Measurements from ENCODE around the gene PDK3. TPM values are rescaled to one million over a fixed set of nuclear protein-coding genes. Genes with fewer than 3 reads are reported as not detected.

The PDK3 gene
- total and polyA plus RNA-seq, 2 experiments from 2014 or later: 5.8 to 7.0 TPM

DNA sequence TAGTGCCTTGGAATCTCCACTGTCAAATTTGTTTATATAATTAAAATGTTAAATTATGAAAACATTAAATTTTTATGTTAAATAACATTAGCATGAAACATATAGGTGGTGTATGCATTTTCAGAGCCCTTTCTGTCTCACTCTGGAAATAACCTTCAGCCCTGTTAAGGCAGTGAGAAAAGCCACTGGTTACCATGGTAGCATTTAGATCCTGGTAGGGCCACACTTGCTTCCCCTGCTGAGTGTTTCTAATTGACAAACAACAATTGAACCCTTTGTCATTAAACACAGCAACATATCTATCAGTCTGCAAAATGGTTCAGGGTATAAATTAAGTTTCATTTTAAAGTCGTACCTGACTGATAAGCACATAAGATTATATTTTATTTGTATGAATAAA is 63.5 kb downstream of the PDK3 start:
- TF ChIP-seq EZH2phosphoT487 (IDR thresholded peaks at IDR 0.05; ENCODE audit: insufficient read depth, low read depth): no peak
- TF ChIP-seq EZH2 (IDR thresholded peaks at IDR 0.05; ENCODE audit: insufficient read depth, poor library complexity, severe bottlenecking): no peak
- Histone ChIP-seq H3K27ac (no peak overlapping the region), H3F3A (ENCODE audit: insufficient read depth) (no peaks in the 10 kb centered on the region), H4K20me1 (ENCODE audit: insufficient read depth) (no peaks in the 10 kb centered on the region), H3K9ac (no peak overlapping the region), H3K79me2 (ENCODE audit: insufficient read depth) (no peaks in the 10 kb centered on the region), H3K9me3 (ENCODE audit: low read depth) (no peaks in the 10 kb centered on the region), H3K36me3 (ENCODE audit: low read depth) (no peaks in the 10 kb centered on the region), H3K4me2 (ENCODE audit: unreplicated experiment) (no peak overlapping the region), H2AFZ (no peak overlapping the region), H3K4me1 (ENCODE audit: insufficient read depth) (no peaks in the 10 kb centered on the region), H3K4me3 (no peak overlapping the region), H3K27me3 (replicated peaks; ENCODE audit: insufficient read depth) (no peaks in the 10 kb centered on the region), H3K9me2 (ENCODE audit: insufficient read depth) (no peaks in the 10 kb centered on the region)
- no peak for DNase-seq
- 92 to 100% methylated on average over 1 of the region's 1 CpG for WGBS, 2 experiments (ENCODE audit: low coverage in 1 of 2, low lambda C conversion rate in 2 of 2, missing lambda C conversion rate in 2 of 2)
- in situ Hi-C loops (cut with MboI): no loop called here

DNA sequence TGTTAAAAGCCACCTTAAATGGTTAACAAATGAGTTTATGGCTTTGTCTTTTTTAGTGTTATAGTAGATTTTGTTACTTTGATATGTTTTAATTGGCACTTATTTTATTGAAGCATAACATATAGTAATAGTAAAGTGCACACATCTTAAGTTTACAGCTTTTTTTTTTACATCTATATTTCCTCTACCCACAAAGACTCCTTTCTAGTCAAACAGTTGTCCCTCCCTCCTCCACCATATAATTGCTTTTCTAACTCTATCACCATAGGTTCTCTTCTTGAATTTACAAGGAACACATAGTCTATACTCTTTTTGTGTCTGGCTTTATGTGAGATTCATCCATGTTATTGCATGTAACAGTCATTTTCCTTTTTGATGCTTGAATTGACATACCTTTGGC is 71.5 kb downstream of the PDK3 start:
- Histone ChIP-seq H3K9me3 (ENCODE audit: low read depth) (no peaks in the 10 kb centered on the region), H3K27me3 (replicated peaks; ENCODE audit: insufficient read depth) (no peaks in the 10 kb centered on the region), H3K79me2 (ENCODE audit: insufficient read depth) (no peaks in the 10 kb centered on the region), H3K4me1 (ENCODE audit: insufficient read depth) (no peaks in the 10 kb centered on the region), H3K27ac (no peak overlapping the region), H3K36me3 (ENCODE audit: low read depth) (no peaks in the 10 kb centered on the region), H3K4me2 (ENCODE audit: unreplicated experiment) (no peak overlapping the region), H3K4me3 (no peak overlapping the region), H2AFZ (no peak overlapping the region), H3K9ac (no peak overlapping the region), H3F3A (ENCODE audit: insufficient read depth) (no peaks in the 10 kb centered on the region), H3K9me2 (ENCODE audit: insufficient read depth) (no peaks in the 10 kb centered on the region), H4K20me1 (ENCODE audit: insufficient read depth) (no peaks in the 10 kb centered on the region)
- in situ Hi-C loops (cut with MboI): no loop called here
- TF ChIP-seq EZH2phosphoT487 (IDR thresholded peaks at IDR 0.05; ENCODE audit: insufficient read depth, low read depth) (no peak), EZH2 (IDR thresholded peaks at IDR 0.05; ENCODE audit: insufficient read depth, poor library complexity, severe bottlenecking) (no peak)
- no peak for DNase-seq

DNA sequence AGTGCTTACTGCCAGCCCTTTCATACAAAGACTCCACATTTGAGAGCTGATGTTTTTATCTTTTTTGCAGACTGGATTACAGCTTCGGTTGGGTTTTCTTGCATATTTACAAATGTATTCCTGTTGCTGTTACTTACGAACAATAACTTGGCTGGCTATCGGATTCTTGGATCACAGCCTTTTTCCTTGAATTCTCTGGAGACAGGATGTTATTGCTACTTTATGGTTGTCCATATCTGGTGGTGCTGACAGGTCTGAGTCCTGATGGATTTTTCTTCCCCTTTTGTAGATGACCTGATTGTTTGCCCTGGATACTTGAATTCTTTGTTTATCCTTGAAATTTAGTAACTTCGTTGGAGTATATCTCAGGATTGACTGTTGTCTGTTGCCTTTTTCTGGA is 77.7 kb downstream of the PDK3 start:
- Histone ChIP-seq H3K9me2 (ENCODE audit: insufficient read depth) (no peaks in the 10 kb centered on the region), H3K4me3 (no peak overlapping the region), H3K4me1 (ENCODE audit: insufficient read depth) (no peaks in the 10 kb centered on the region), H4K20me1 (ENCODE audit: insufficient read depth) (no peaks in the 10 kb centered on the region), H3K9me3 (ENCODE audit: low read depth) (no peaks in the 10 kb centered on the region), H3K4me2 (ENCODE audit: unreplicated experiment) (no peak overlapping the region), H3K9ac (no peak overlapping the region), H3F3A (ENCODE audit: insufficient read depth) (no peaks in the 10 kb centered on the region), H3K27ac (no peak overlapping the region), H3K27me3 (replicated peaks; ENCODE audit: insufficient read depth) (no peaks in the 10 kb centered on the region), H3K79me2 (ENCODE audit: insufficient read depth) (no peaks in the 10 kb centered on the region), H3K36me3 (ENCODE audit: low read depth) (no peaks in the 10 kb centered on the region), H2AFZ (no peak overlapping the region)
- in situ Hi-C loops (cut with MboI): no loop called here
- TF ChIP-seq EZH2 (IDR thresholded peaks at IDR 0.05; ENCODE audit: insufficient read depth, poor library complexity, severe bottlenecking): no peak
- TF ChIP-seq EZH2phosphoT487 (IDR thresholded peaks at IDR 0.05; ENCODE audit: insufficient read depth, low read depth): no peak
- 70 to 73% methylated on average over 4 of the region's 4 CpGs for WGBS, 2 experiments (ENCODE audit: low coverage in 1 of 2, low lambda C conversion rate in 2 of 2, missing lambda C conversion rate in 2 of 2)
- DNase-seq: no peak

DNA sequence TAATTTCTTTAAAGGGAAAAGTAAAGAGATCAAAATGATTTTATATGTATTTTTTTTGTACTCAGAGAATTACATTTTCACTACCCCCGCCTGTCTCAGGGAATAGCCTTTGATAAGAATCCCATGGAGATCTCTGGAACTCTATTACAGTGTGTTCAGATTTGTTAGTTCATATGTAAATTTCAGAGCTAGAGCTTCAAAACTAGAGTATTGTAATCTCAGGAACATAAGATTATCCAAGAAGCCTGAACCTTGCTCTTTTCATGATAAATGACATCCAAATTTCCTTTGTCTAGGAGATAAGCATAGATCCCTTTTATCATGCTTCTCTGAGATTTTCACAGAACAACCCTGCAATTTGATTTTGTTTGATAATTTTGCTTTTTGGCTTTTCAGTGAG is 82.9 kb downstream of the PDK3 start:
- WGBS, 2 experiments (ENCODE audit: low coverage in 1 of 2, low lambda C conversion rate in 2 of 2, missing lambda C conversion rate in 2 of 2): 83 to 86% methylated on average over 1 of the region's 1 CpG
- no peak for DNase-seq
- in situ Hi-C loops (cut with MboI): no loop called here
- no peaks in the 10 kb centered on the region for H3K27me3 ChIP-seq (replicated peaks; ENCODE audit: insufficient read depth)
- no peak for TF ChIP-seq EZH2 (IDR thresholded peaks at IDR 0.05; ENCODE audit: insufficient read depth, poor library complexity, severe bottlenecking)
- TF ChIP-seq EZH2phosphoT487 (IDR thresholded peaks at IDR 0.05; ENCODE audit: insufficient read depth, low read depth): no peak
- H3K9me2 ChIP-seq (ENCODE audit: insufficient read depth): no peaks in the 10 kb centered on the region
- no peaks in the 10 kb centered on the region for H3K79me2 ChIP-seq (ENCODE audit: insufficient read depth)
- H3K4me2 ChIP-seq (ENCODE audit: unreplicated experiment): no peak overlapping the region
- no peak overlapping the region for H3K4me3 ChIP-seq
- no peaks in the 10 kb centered on the region for H3K36me3 ChIP-seq (ENCODE audit: low read depth)
- no peak overlapping the region for H2AFZ ChIP-seq
- H4K20me1 ChIP-seq (ENCODE audit: insufficient read depth): no peaks in the 10 kb centered on the region
- no peaks in the 10 kb centered on the region for H3K9me3 ChIP-seq (ENCODE audit: low read depth)
- no peak overlapping the region for H3K27ac ChIP-seq
- H3K9ac ChIP-seq: no peak overlapping the region
- H3F3A ChIP-seq (ENCODE audit: insufficient read depth): no peaks in the 10 kb centered on the region
- H3K4me1 ChIP-seq (ENCODE audit: insufficient read depth): no peaks in the 10 kb centered on the region

DNA sequence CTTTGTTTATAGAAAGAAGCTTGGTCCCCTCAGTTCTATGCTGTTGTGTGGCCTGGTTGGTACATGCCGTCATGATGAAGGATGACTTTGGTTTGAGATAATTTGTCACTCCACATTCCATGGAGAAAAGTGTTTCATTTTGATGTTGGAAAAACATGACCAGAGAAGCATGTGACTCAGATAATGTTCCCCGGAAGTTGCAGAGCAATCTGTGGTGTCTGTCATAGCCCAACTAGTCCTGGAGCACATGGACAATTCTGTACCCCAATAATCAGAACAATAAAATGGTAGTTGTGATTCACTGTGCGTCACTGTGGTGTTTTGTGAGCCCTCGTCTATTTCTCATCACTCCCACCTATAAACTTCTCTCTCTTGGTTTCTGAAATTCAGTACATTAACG is 85.1 kb downstream of the PDK3 start:
- no peak for TF ChIP-seq EZH2 (IDR thresholded peaks at IDR 0.05; ENCODE audit: insufficient read depth, poor library complexity, severe bottlenecking)
- no peak for TF ChIP-seq EZH2phosphoT487 (IDR thresholded peaks at IDR 0.05; ENCODE audit: insufficient read depth, low read depth)
- no peaks in the 10 kb centered on the region for H3K79me2 ChIP-seq (ENCODE audit: insufficient read depth)
- H3K9ac ChIP-seq: no peak overlapping the region
- no peak overlapping the region for H3K4me3 ChIP-seq
- no peaks in the 10 kb centered on the region for H3F3A ChIP-seq (ENCODE audit: insufficient read depth)
- no peaks in the 10 kb centered on the region for H3K9me2 ChIP-seq (ENCODE audit: insufficient read depth)
- H3K4me2 ChIP-seq (ENCODE audit: unreplicated experiment): no peak overlapping the region
- H3K27me3 ChIP-seq (replicated peaks; ENCODE audit: insufficient read depth): no peaks in the 10 kb centered on the region
- H3K9me3 ChIP-seq (ENCODE audit: low read depth): no peaks in the 10 kb centered on the region
- no peaks in the 10 kb centered on the region for H4K20me1 ChIP-seq (ENCODE audit: insufficient read depth)
- in situ Hi-C loops (cut with MboI): no loop called here
- 85% methylated on average over 4 to 5 of the region's 5 CpGs for WGBS, 2 experiments (ENCODE audit: low coverage in 1 of 2, low lambda C conversion rate in 2 of 2, missing lambda C conversion rate in 2 of 2)
- no peak overlapping the region for H2AFZ ChIP-seq
- no peaks in the 10 kb centered on the region for H3K4me1 ChIP-seq (ENCODE audit: insufficient read depth)
- H3K27ac ChIP-seq: no peak overlapping the region
- no peaks in the 10 kb centered on the region for H3K36me3 ChIP-seq (ENCODE audit: low read depth)
- no peak for DNase-seq

All from GM23248 (cell line).